H1 (cell line): ENCODE results near the gene PTPN13. TPM values are rescaled to one million over a fixed set of nuclear protein-coding genes. Genes with fewer than 3 reads are reported as not detected.

Source experiments
- CTCF ChIA-PET: fragments of 300-600 bp; sonication (Branson Sonifier 250); formaldehyde crosslinking; loops from one replicate; lab custom pipeline; 2021; ENCODE audit not compliant: partially characterized antibody; lab: Charles Lee
- POLR2A ChIA-PET: fragments of 300-600 bp; sonication (Branson Sonifier 250); formaldehyde crosslinking; loops from one replicate; lab custom pipeline; 2021; ENCODE audit warnings: inconsistent platforms; ENCODE audit not compliant: partially characterized antibody; lab: Charles Lee
- DNase-seq, 2 experiments: peaks; one replicate each; pipeline versions ENCODE4 v3.0.0 to v3.0.0-alpha.2; 2010 to 2022; ENCODE audit warnings: low spot score in 2 of 2, low read depth in 1 of 2, mixed read lengths in 1 of 2
- FAIRE-seq: peaks from 2 replicates; lab custom pipeline; 2011; peaks lifted over from hg19 to GRCh38; lab: Jason Lieb, UNC
- H2AFZ ChIP-seq: 2 replicates; pipeline ENCODE4 v1.8.1; 2012; ENCODE audit warnings: low read length, inconsistent platforms
- H2AK5ac ChIP-seq: 2 replicates; pipeline ENCODE4 v1.6.1; 2013; ENCODE audit warnings: low read depth, low read length
- H2BK120ac ChIP-seq: replicated peaks from 2 replicates; pipeline ENCODE3; 2013; ENCODE audit warnings: low read depth, low read length, inconsistent platforms
- H2BK12ac ChIP-seq: 2 replicates; pipeline ENCODE4 v1.6.1; 2013; ENCODE audit warnings: low read depth, low read length
- H2BK15ac ChIP-seq: 2 replicates; pipeline ENCODE4 v1.6.1; 2013; ENCODE audit warnings: low read length
- H2BK20ac ChIP-seq: 2 replicates; pipeline ENCODE4 v1.6.1; 2013; ENCODE audit warnings: low read length
- H2BK5ac ChIP-seq: 2 replicates; pipeline ENCODE4 v1.6.1; 2013; ENCODE audit warnings: low read depth, low read length
- H3K14ac ChIP-seq: 2 replicates; pipeline ENCODE4 v1.6.1; 2013; ENCODE audit warnings: inconsistent platforms; ENCODE audit not compliant: insufficient read length
- H3K18ac ChIP-seq: 2 replicates; pipeline ENCODE4 v1.6.1; 2013; ENCODE audit warnings: low read length; ENCODE audit errors: extremely low read depth
- H3K23ac ChIP-seq: 2 replicates; pipeline ENCODE4 v1.6.1; 2013; ENCODE audit warnings: inconsistent platforms; ENCODE audit not compliant: insufficient read length
- H3K23me2 ChIP-seq: 2 replicates; pipeline ENCODE4 v1.6.1; 2013; ENCODE audit warnings: low read depth, low read length
- H3K27ac ChIP-seq: 2 replicates; pipeline ENCODE4 v1.6.1; 2011; ENCODE audit warnings: low read depth, low read length, inconsistent platforms
- H3K27me3 ChIP-seq, 4 experiments: replicated peaks in 1 of 4; 1 replicate in 1 of 4; 2 replicates in 3 of 4; pipeline versions ENCODE4 v1.6.1 to v1.8.1; 2011 to 2013; ENCODE audit warnings: low read length in 3 of 4, mild to moderate bottlenecking in 3 of 4, inconsistent platforms in 2 of 4, mixed read lengths in 2 of 4, moderate library complexity in 1 of 4; ENCODE audit not compliant: control insufficient read depth in 3 of 4, insufficient read depth in 3 of 4; ENCODE audit errors: extremely low read depth in 1 of 4
- H3K36me3 ChIP-seq, 4 experiments: 2 replicates each; pipeline versions ENCODE4 v1.6.1 to v1.8.1; 2011 to 2013; ENCODE audit warnings: mild to moderate bottlenecking in 4 of 4, low read length in 3 of 4, moderate library complexity in 2 of 4, control low read depth in 1 of 4, inconsistent platforms in 1 of 4; ENCODE audit not compliant: insufficient read depth in 4 of 4, control insufficient read depth in 2 of 4
- H3K4ac ChIP-seq: replicated peaks from 2 replicates; pipeline ENCODE3; 2013; ENCODE audit warnings: low read length, low read depth, mixed read lengths, inconsistent platforms; ENCODE audit not compliant: insufficient read length
- H3K4me1 ChIP-seq, 4 experiments: replicated peaks in 1 of 4; 1 replicate in 1 of 4; 2 replicates in 3 of 4; pipeline versions ENCODE4 v1.6.1 to v1.8.1; 2011 to 2013; ENCODE audit warnings: low read length in 3 of 4, inconsistent platforms in 2 of 4, mixed read lengths in 1 of 4; ENCODE audit not compliant: insufficient read depth in 4 of 4, control insufficient read depth in 3 of 4
- H3K4me2 ChIP-seq, 2 experiments: 2 replicates each; pipeline versions ENCODE4 v1.6.1 to v1.8.1; 2011 to 2013; ENCODE audit warnings: low read depth in 2 of 2, low read length in 2 of 2, control low read depth in 1 of 2, inconsistent platforms in 1 of 2, mild to moderate bottlenecking in 1 of 2; ENCODE audit not compliant: insufficient read depth in 1 of 2
- H3K4me3 ChIP-seq, 4 experiments: fragments of 200-600, 300-600 bp in 1 of 4; sonication (generic), shearing (Covaris generic), sonication (Bioruptor Twin) in 1 of 4; 2 replicates each; pipeline versions ENCODE4 v1.5.1 to v1.8.1; 2011 to 2016; ENCODE audit warnings: low read length in 4 of 4, low read depth in 3 of 4, control low read depth in 2 of 4, inconsistent platforms in 2 of 4, mild to moderate bottlenecking in 2 of 4, mixed read lengths in 1 of 4, moderate library complexity in 1 of 4; ENCODE audit not compliant: insufficient read depth in 2 of 4; ENCODE audit errors: extremely low read depth in 1 of 4
- H3K56ac ChIP-seq: replicated peaks from 2 replicates; pipeline ENCODE3; 2013; ENCODE audit warnings: low read depth, mild to moderate bottlenecking, mixed read lengths, low read length, inconsistent platforms; ENCODE audit not compliant: insufficient read length
- H3K79me1 ChIP-seq: 2 replicates; pipeline ENCODE4 v1.6.1; 2013; ENCODE audit warnings: low read depth, low read length, control low read depth
- H3K79me2 ChIP-seq, 2 experiments: 2 replicates each; pipeline versions ENCODE4 v1.6.1 to v1.8.1; 2012 to 2013; ENCODE audit warnings: low read length in 2 of 2, mild to moderate bottlenecking in 2 of 2, inconsistent platforms in 1 of 2; ENCODE audit not compliant: insufficient read depth in 2 of 2, control insufficient read depth in 1 of 2
- H3K9ac ChIP-seq, 4 experiments: replicated peaks in 1 of 4; 1 replicate in 1 of 4; 2 replicates in 3 of 4; pipeline versions ENCODE4 v1.6.1 to v1.8.1; 2011 to 2013; ENCODE audit warnings: low read depth in 3 of 4, low read length in 3 of 4, control low read depth in 2 of 4, mild to moderate bottlenecking in 2 of 4, moderate library complexity in 2 of 4, inconsistent platforms in 1 of 4; ENCODE audit errors: extremely low read depth in 1 of 4
- H3K9me3 ChIP-seq, 2 experiments: 2 replicates each; pipeline versions ENCODE4 v1.6.1 to v1.8.1; 2012 to 2013; ENCODE audit warnings: mild to moderate bottlenecking in 2 of 2, moderate library complexity in 2 of 2, control low read depth in 1 of 2, inconsistent platforms in 1 of 2, low read depth in 1 of 2, low read length in 1 of 2, mixed read lengths in 1 of 2; ENCODE audit not compliant: insufficient read depth in 2 of 2
- H4K20me1 ChIP-seq, 2 experiments: replicated peaks in 1 of 2; 2 replicates each; pipeline versions ENCODE3 to v1.8.1; 2011 to 2013; ENCODE audit warnings: inconsistent platforms in 2 of 2, low read length in 2 of 2, mild to moderate bottlenecking in 1 of 2; ENCODE audit not compliant: insufficient read depth in 2 of 2, control insufficient read depth in 1 of 2
- H4K5ac ChIP-seq: 2 replicates; pipeline ENCODE4 v1.6.1; 2013; ENCODE audit warnings: low read length, low read depth, mixed read lengths, inconsistent platforms; ENCODE audit not compliant: insufficient read length
- H4K8ac ChIP-seq: 2 replicates; pipeline ENCODE4 v1.8.0; 2013; ENCODE audit warnings: mild to moderate bottlenecking, moderate library complexity, low read length, inconsistent platforms; ENCODE audit not compliant: insufficient read depth; ENCODE audit errors: extremely low read depth
- H4K91ac ChIP-seq: replicated peaks from 2 replicates; pipeline ENCODE3; 2013; ENCODE audit warnings: low read length, mixed read lengths, inconsistent platforms; ENCODE audit not compliant: insufficient read length
- CTCF ChIP-seq, 3 experiments: IDR thresholded peaks; 1 replicate in 2 of 3; 2 replicates in 1 of 3; pipeline versions ENCODE4 v1.5.1 to v1.6.1; 2011; ENCODE audit warnings: low read length in 3 of 3, mild to moderate bottlenecking in 3 of 3, inconsistent platforms in 2 of 3, low read depth in 1 of 3, moderate library complexity in 1 of 3; ENCODE audit not compliant: insufficient read depth in 1 of 3; ENCODE audit errors: control extremely low read depth in 1 of 3
- JUN ChIP-seq: IDR thresholded peaks from 2 replicates; pipeline ENCODE4 v1.6.1; 2011; ENCODE audit warnings: low read depth, mild to moderate bottlenecking, improper control_type of control experiment, low read length
- RBBP5 ChIP-seq: IDR thresholded peaks from 2 replicates; pipeline ENCODE4 v1.7.1; 2012; ENCODE audit warnings: low read depth, mild to moderate bottlenecking, inconsistent platforms, low read length, moderate library complexity, borderline replicate concordance
- SRF ChIP-seq: IDR thresholded peaks from 2 replicates; pipeline ENCODE4 v1.6.1; 2011; ENCODE audit warnings: mild to moderate bottlenecking, low read depth, low read length, moderate library complexity
- TAF1 ChIP-seq: IDR thresholded peaks from 2 replicates; pipeline ENCODE4 v1.6.1; 2011; ENCODE audit warnings: mild to moderate bottlenecking, low read depth, low read length
- TAF7 ChIP-seq: optimal IDR thresholded peaks from 2 replicates; pipeline ENCODE3; 2011; ENCODE audit warnings: low read depth, mild to moderate bottlenecking, inconsistent platforms, low read length, moderate library complexity, borderline replicate concordance
- TCF12 ChIP-seq: IDR thresholded peaks from 2 replicates; pipeline ENCODE4 v1.6.1; 2011; ENCODE audit warnings: low read depth, mild to moderate bottlenecking, low read length
- WGBS, 2 experiments: shearing (Covaris generic) in 1 of 2; methylation state at CpG; one replicate each; pipeline versions ENCODE4 v1.1.6 to v1.1.7; 2013 to 2015; ENCODE audit warnings: low lambda C conversion rate in 2 of 2, mixed read lengths in 2 of 2, inconsistent platforms in 1 of 2, low coverage in 1 of 2, missing lambda C conversion rate in 1 of 2; ENCODE audit not compliant: insufficient replicate concordance in 2 of 2, insufficient coverage in 1 of 2, insufficient read length in 1 of 2; ENCODE audit errors: extremely low coverage in 1 of 2, missing lambda C conversion rate in 1 of 2; 5-methylcytosine and 5-hydroxymethylcytosine counted together
- polyA plus RNA-seq, 7 experiments: library from polyadenylated mRNA; depleted of rRNA in 3 of 7; stranded (reverse) in 5 of 7; unstranded in 2 of 7; fragments of >200 nt in 5 of 7; fragments of 200-250 nt in 2 of 7; gene quantifications; 1 replicate in 5 of 7; 2 replicates in 1 of 7; 4 replicates in 1 of 7; pipeline versions ENCODE4 v1.2.1 to v1.2.3, GENCODE V29; 2011 to 2013; ENCODE audit warnings: missing spikeins in 2 of 7, mixed read lengths in 2 of 7
- total RNA-seq: library from RNA; stranded (reverse); fragmentation: NEBNext Ultra II Directional; extraction: Animal tissue kit (Norgen Biotek cat#: 25700); gene quantifications from 2 replicates; pipeline ENCODE4 v1.2.1, GENCODE V29; 2021
- TF ChIP-seq, protein P1 (sequence below): IDR thresholded peaks from 2 replicates; pipeline ENCODE4 v1.6.1; 2011; ENCODE audit warnings: low read depth, mild to moderate bottlenecking, low read length; ENCODE audit not compliant: insufficient read depth

Gene PTPN13
- total and polyA plus RNA-seq, 2 of the 8 experiments (the other 6 are each of a cell fraction or from before 2014, with no cell fraction given) = 12.7 to 57.9 TPM

- Histone ChIP-seq H3K4me2 (no peak overlapping the region), H3K27ac (no peak overlapping the region; the same call in 1 of the 2 replicates), H3K56ac (no peak overlapping the region), H4K20me1 (peaks cover 0 to 2% of the 10 kb centered on the region in 2 experiments), H3K27me3 (no peaks in the 10 kb centered on the region), H3K9ac (no peak overlapping the region), H3K79me2 (no peaks in the 10 kb centered on the region), H3K9me3 (no peaks in the 10 kb centered on the region), H3K14ac (no peak overlapping the region), H2BK12ac (no peak overlapping the region), H4K5ac (no peak overlapping the region), H3K79me1 (no peaks in the 10 kb centered on the region), H3K4me1 (peaks cover 2 to 4% (median 3%) of the 10 kb centered on the region in 4 experiments; a peak in 4 of 7 replicates), H2BK5ac (no peak overlapping the region), H4K8ac (no peak overlapping the region), H3K18ac (no peak overlapping the region), H2AK5ac (no peak overlapping the region), H3K4ac (no peak overlapping the region), H4K91ac (no peak overlapping the region), H2BK15ac (peak overlapping the region; percentile 73; the same call in 1 of the 2 replicates), H3K36me3 (no peaks in the 10 kb centered on the region), H2BK20ac (no peak overlapping the region), H3K23me2 (no peaks in the 10 kb centered on the region), H2AFZ (no peak overlapping the region), H3K4me3 (no peak overlapping the region), H3K23ac (no peak overlapping the region), H2BK120ac (no peak overlapping the region)
- DNase-seq (no peak), FAIRE-seq (no peak)
- WGBS, 2 experiments = 87% methylated on average over 3 of the region's 3 CpGs; no CpG with 5 or more reads in 1 of the 2 experiments
- CTCF ChIA-PET = interaction anchor here (1.4 to 1.7 kb wide), 3 partner anchors 8 to 295 kb away, joined by 3 to 6 read pairs (median 3); no protein-coding TSS in a partner anchor
- POLR2A ChIA-PET = interaction anchor here (0.6 to 1.3 kb wide), 2 partner anchors 17 to 51 kb away, joined by 3 to 5 read pairs; no protein-coding TSS in a partner anchor
- TF ChIP-seq RBBP5 (no peak), TAF7 (no peak), JUN (no peak), CTCF (IDR thresholded peaks at IDR 0.05; ENCODE audit: control extremely low read depth in 1 of 3, insufficient read depth in 1 of 3, low read depth in 1 of 3, low read length in 3 of 3) (no peak), TCF12 (no peak), TAF1 (no peak), SRF (no peak)
- TF ChIP-seq, protein P1, sequence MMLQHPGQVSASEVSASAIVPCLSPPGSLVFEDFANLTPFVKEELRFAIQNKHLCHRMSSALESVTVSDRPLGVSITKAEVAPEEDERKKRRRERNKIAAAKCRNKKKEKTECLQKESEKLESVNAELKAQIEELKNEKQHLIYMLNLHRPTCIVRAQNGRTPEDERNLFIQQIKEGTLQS = no peak
Observed at GRCh38 chr4:86587381-86588140, 6.6 kb upstream of the PTPN13 start.
